CD8-positive, alpha-beta memory T cell (primary cell): Measurements from ENCODE around the gene PRRG1. TPM values are rescaled to one million over a fixed set of nuclear protein-coding genes. Genes with fewer than 3 reads are reported as not detected.

Source experiments
- CTCF ChIA-PET: fragments of 350-600 bp; sonication (Branson Sonifier 250); formaldehyde crosslinking; loops from one replicate; lab custom pipeline; 2021; ENCODE audit warnings: antibody characterized with exemption; lab: Charles Lee
- POLR2A ChIA-PET: fragments of 350-600 bp; sonication (Branson Sonifier 250); formaldehyde crosslinking; loops from one replicate; lab custom pipeline; 2021; ENCODE audit warnings: antibody characterized with exemption; lab: Charles Lee
- DNase-seq, 5 donors: peaks; one replicate each; pipeline versions ENCODE4 v3.0.0 to v3.0.0-alpha.2; 2020 to 2022; ENCODE audit warnings: mixed read lengths in 1 of 5
- H3K27ac ChIP-seq: one replicate; pipeline ENCODE4 v1.7.0; 2013; ENCODE audit warnings: low read depth, mild to moderate bottlenecking, low read length, moderate library complexity
- H3K27me3 ChIP-seq: 2 replicates; pipeline ENCODE4 v1.7.0; 2013; ENCODE audit warnings: low read length, mild to moderate bottlenecking; ENCODE audit not compliant: insufficient read depth, poor library complexity, severe bottlenecking
- H3K36me3 ChIP-seq: 2 replicates; pipeline ENCODE4 v1.7.0; 2013; ENCODE audit warnings: mild to moderate bottlenecking, low read length, moderate library complexity; ENCODE audit not compliant: insufficient read depth
- H3K4me1 ChIP-seq: 2 replicates; pipeline ENCODE4 v1.7.0; 2013; ENCODE audit warnings: mild to moderate bottlenecking, low read length, moderate library complexity; ENCODE audit not compliant: insufficient read depth
- H3K4me3 ChIP-seq: 2 replicates; pipeline ENCODE4 v1.7.0; 2013; ENCODE audit warnings: mild to moderate bottlenecking, low read length
- H3K9me3 ChIP-seq: 2 replicates; pipeline ENCODE4 v1.7.0; 2013; ENCODE audit warnings: mild to moderate bottlenecking, low read length
- H3K27ac Mint-ChIP-seq, 8 donors: one replicate each; pipeline ENCODE4 v1.8.0; 2020 to 2021; ENCODE audit warnings: mixed read lengths in 8 of 8, mild to moderate bottlenecking in 6 of 8, inconsistent platforms in 3 of 8, moderate library complexity in 3 of 8
- H3K27me3 Mint-ChIP-seq, 2 donors: one replicate each; pipeline ENCODE4 v1.8.0; 2020 to 2021; ENCODE audit warnings: mixed read lengths in 2 of 2, mild to moderate bottlenecking in 1 of 2, moderate library complexity in 1 of 2
- H3K36me3 Mint-ChIP-seq, 3 donors: one replicate each; pipeline ENCODE4 v1.8.0; 2020 to 2021; ENCODE audit warnings: mixed read lengths in 3 of 3, inconsistent platforms in 1 of 3, mild to moderate bottlenecking in 1 of 3
- H3K4me1 Mint-ChIP-seq, 3 donors: one replicate each; pipeline ENCODE4 v1.8.0; 2020 to 2021; ENCODE audit warnings: mixed read lengths in 3 of 3, inconsistent platforms in 1 of 3, mild to moderate bottlenecking in 1 of 3
- H3K4me3 Mint-ChIP-seq, 7 donors: one replicate each; pipeline ENCODE4 v1.8.0; 2020 to 2021; ENCODE audit warnings: mixed read lengths in 7 of 7, mild to moderate bottlenecking in 6 of 7, moderate library complexity in 4 of 7, inconsistent platforms in 2 of 7
- H3K9me3 Mint-ChIP-seq, 5 donors: one replicate each; pipeline ENCODE4 v1.8.0; 2020 to 2022; ENCODE audit warnings: mixed read lengths in 5 of 5, mild to moderate bottlenecking in 3 of 5, moderate library complexity in 2 of 5, inconsistent platforms in 1 of 5
- polyA plus RNA-seq: library from polyadenylated mRNA; unstranded; fragments of 300-500 nt; fragmentation: Illumina TruSeq; gene quantifications from one replicate; pipeline ENCODE4 v1.2.3, GENCODE V29; 2021
- total RNA-seq, 2 experiments: library from RNA; stranded (reverse); gene quantifications; one replicate each; pipeline ENCODE4 v1.2.3, GENCODE V29; 2021

The PRRG1 gene
- total and polyA plus RNA-seq, 3 experiments from 2014 or later = not detected

DNA sequence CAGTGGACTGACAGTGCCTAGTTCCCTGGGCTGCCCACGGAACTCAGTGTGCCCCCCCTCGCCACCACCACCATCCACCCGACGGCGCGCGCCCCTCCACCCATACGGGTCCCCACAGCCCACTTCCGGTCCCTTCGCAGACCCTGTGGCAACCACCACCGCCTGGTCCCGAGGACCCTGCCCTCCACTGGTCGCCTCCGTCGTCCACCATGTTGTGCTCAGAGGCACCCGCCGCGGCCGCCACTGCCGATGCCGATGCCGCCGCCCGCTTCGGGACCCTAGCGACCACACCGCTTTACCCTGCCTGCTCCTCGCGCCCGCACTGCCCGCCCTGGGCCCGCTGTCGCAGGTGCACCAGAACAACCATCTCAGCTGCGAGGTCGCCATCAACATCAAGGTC lies 155.8 kb downstream of the PRRG1 start:
- no peaks in the 10 kb centered on the region for H3K9me3 Mint-ChIP-seq
- Histone ChIP-seq H3K36me3 (no peaks in the 10 kb centered on the region), H3K4me3 (no peak overlapping the region), H3K27me3 (no peaks in the 10 kb centered on the region), H3K4me1 (no peaks in the 10 kb centered on the region), H3K9me3 (no peaks in the 10 kb centered on the region), H3K27ac (no peak overlapping the region)
- H3K27me3 Mint-ChIP-seq = peaks cover 0 to 5% of the 10 kb centered on the region in 2 donors
- no peaks in the 10 kb centered on the region for H3K36me3 Mint-ChIP-seq
- H3K4me3 Mint-ChIP-seq = no peak overlapping the region
- no peaks in the 10 kb centered on the region for H3K4me1 Mint-ChIP-seq
- no peak overlapping the region for H3K27ac Mint-ChIP-seq
- ChIA-PET CTCF (no interaction called here), POLR2A (no interaction called here)
- no peak for DNase-seq

Other genes starting within 250 kb of the PRRG1 start
- under 1 TPM; 0.48 to 0.49 TPM for gene LANCL3, start 222.3 kb downstream of the PRRG1 start, total RNA-seq
- 0.37 TPM for gene LANCL3, start 222.3 kb downstream of the PRRG1 start, polyA plus RNA-seq